Brain microvascular endothelial cell (primary cell): Measurements from ENCODE around the gene MMP17.

Experiments
- DNase-seq: peaks from one replicate; pipeline ENCODE4 v3.0.0-alpha.2; 2020
- H3K27ac ChIP-seq: fragments of 250-450 bp; sonication (Bioruptor Pico); 2 replicates; pipeline ENCODE4 v1.5.1; 2020; ENCODE audit warnings: mild to moderate bottlenecking, moderate library complexity
- H3K27me3 ChIP-seq: fragments of 250-450 bp; sonication (Bioruptor Pico); replicated peaks from 2 replicates; pipeline ENCODE4 v1.5.1; 2020; ENCODE audit warnings: mild to moderate bottlenecking
- H3K36me3 ChIP-seq: fragments of 250-450 bp; sonication (Bioruptor Pico); replicated peaks from 2 replicates; pipeline ENCODE4 v1.5.1; 2020; ENCODE audit warnings: mild to moderate bottlenecking
- H3K4me3 ChIP-seq: 2 replicates; pipeline ENCODE4 v1.5.1; 2011; ENCODE audit warnings: low read depth, mild to moderate bottlenecking, control low read depth, low read length, moderate library complexity
- in situ Hi-C: cut with HindIII; loops from 2 replicates; pipeline ENCODE4 v1.10.0; 2017; ENCODE audit warnings: low sequenced_read_pairs, low pct_ligation_motif_present
- TF ChIP-seq, protein P1 (sequence below): IDR thresholded peaks from 2 replicates; pipeline ENCODE4 v1.5.1; 2011; ENCODE audit warnings: low read depth, mild to moderate bottlenecking, moderate library complexity, low read length, control low read depth, inconsistent platforms; ENCODE audit errors: missing control alignments

Gene MMP17

DNA sequence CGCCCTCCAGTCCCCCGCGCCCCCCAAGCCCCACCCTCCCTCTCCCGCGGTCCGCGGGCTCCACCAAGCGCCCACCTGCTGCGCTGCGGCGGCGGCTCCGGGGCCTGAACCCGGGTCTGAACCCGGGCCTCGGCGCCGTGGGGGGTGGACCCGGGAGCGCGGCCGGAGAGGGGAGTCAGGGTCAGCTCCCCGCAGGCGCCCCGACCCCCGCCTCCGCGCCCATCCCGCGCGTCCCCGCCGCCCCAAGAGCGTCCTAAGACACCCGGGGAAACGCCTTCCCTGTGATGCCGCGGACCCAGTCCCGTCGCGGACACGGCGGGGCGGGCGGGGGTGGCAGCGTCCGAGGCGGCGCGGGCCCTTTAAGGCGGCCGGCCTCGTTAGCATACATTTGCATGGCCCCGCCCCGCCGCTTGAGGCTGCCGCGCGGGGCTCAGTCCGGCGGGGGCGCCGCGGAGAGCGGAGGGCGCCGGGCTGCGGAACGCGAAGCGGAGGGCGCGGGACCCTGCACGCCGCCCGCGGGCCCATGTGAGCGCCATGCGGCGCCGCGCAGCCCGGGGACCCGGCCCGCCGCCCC lies at the start of gene MMP17:
Gene MMP17 (plus strand): TSS at position 433 of the 574 bp plus-strand sequence. CDS start 102 bp downstream, at position 535.
- DNase-seq, result no peak
- in situ Hi-C loops, result no loop called here
- Histone ChIP-seq H3K27me3 (no peaks in the 10 kb centered on the region), H3K4me3 (peak within 1 kb of the TSS; percentile 67), H3K27ac (no peak within 1 kb of the TSS), H3K36me3 (no peaks in the 10 kb centered on the region)
- TF ChIP-seq, protein P1, sequence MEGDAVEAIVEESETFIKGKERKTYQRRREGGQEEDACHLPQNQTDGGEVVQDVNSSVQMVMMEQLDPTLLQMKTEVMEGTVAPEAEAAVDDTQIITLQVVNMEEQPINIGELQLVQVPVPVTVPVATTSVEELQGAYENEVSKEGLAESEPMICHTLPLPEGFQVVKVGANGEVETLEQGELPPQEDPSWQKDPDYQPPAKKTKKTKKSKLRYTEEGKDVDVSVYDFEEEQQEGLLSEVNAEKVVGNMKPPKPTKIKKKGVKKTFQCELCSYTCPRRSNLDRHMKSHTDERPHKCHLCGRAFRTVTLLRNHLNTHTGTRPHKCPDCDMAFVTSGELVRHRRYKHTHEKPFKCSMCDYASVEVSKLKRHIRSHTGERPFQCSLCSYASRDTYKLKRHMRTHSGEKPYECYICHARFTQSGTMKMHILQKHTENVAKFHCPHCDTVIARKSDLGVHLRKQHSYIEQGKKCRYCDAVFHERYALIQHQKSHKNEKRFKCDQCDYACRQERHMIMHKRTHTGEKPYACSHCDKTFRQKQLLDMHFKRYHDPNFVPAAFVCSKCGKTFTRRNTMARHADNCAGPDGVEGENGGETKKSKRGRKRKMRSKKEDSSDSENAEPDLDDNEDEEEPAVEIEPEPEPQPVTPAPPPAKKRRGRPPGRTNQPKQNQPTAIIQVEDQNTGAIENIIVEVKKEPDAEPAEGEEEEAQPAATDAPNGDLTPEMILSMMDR, result peak; percentile 25

DNA sequence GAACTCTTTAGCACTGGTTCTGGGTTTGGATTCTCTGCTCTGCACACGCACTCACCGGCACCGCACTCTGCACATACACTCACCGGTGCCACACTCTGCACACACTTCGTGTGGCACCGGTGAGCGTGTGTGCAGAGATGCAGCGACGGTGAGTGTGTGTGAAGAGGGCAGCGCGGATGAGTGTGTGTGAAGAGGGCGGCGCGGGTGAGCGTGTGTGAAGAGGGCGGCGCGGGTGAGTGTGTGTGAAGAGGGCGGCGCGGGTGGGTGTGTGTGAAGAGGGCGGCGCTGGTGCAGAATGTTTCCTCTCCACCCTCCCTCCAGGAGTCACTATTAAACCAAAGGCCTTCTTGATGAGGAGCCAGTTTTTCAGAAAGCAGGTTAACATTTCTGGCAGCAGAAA lies 49.2 kb upstream of the MMP17 start:
- TF ChIP-seq, protein P1, result no peak
- in situ Hi-C loops, result no loop called here
- Histone ChIP-seq H3K27ac (no peak overlapping the region), H3K4me3 (no peak overlapping the region), H3K27me3 (no peaks in the 10 kb centered on the region), H3K36me3 (peaks cover 26% of the 10 kb centered on the region)
- no peak for DNase-seq

DNA sequence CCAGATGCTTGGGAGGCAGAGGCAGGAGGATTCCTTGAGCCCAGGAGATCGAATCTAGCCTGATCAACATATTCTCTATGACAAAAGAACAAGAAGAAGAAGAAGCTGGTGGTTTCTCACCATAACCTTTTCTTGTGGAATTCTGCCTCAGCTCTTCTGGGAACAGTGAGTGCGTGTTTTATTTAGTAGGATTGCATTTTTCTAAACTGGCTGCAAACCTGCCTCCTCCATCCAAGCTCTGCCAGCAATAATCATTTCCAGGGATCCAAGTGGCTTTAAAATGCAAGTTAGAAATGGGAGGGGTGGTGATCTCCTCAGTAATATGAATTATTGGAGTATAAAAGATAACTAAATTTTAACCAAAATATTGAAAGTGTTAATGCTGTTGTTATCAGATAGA lies 46.1 kb upstream of the MMP17 start:
- in situ Hi-C loops, result no loop called here

DNA sequence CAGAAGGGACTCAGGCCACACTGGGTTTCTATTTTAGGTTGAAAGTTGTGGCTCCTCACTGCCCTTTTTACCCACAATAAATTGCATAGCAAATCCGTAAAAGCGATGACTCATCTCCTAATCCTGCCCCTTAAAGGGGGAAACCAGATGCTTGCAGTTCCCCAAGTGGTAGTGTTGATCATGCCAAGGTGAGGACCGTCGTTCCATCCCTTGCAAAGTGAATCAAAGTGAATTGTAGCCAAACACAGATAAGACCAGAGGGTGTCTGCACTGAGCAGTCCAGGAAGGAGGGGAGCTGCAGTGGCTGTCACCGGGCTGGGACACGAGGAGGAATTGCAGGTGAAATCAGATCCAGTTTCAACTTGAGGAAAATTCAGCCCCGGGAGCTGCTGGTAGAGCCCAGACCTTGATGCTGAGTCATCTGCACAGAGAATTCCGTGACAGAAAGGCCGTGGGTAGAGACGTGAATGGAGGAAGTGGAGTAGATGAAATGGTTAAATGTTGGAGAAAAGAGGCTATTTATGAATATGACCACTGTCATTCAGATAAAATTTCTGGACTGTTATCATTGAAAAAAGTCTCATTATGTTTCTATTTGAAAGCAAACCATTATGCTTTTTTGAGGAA lies 44.2 kb upstream of the MMP17 start:
- Histone ChIP-seq H3K4me3 (peak overlapping the region; percentile 30), H3K36me3 (peaks cover 13% of the 10 kb centered on the region), H3K27ac (peak overlapping the region; percentile 99), H3K27me3 (no peaks in the 10 kb centered on the region)
- DNase-seq, result peak; percentile 87
- in situ Hi-C loops, result no loop called here
- TF ChIP-seq, protein P1, result no peak

More for the DNA sequence above, 46.1 kb upstream of the MMP17 start:
- TF ChIP-seq, protein P1, result no peak
- H3K36me3 ChIP-seq, result peaks cover 17% of the 10 kb centered on the region
- H3K4me3 ChIP-seq, result no peak overlapping the region
- no peak overlapping the region for H3K27ac ChIP-seq
- H3K27me3 ChIP-seq, result no peaks in the 10 kb centered on the region
- DNase-seq, result no peak

DNA sequence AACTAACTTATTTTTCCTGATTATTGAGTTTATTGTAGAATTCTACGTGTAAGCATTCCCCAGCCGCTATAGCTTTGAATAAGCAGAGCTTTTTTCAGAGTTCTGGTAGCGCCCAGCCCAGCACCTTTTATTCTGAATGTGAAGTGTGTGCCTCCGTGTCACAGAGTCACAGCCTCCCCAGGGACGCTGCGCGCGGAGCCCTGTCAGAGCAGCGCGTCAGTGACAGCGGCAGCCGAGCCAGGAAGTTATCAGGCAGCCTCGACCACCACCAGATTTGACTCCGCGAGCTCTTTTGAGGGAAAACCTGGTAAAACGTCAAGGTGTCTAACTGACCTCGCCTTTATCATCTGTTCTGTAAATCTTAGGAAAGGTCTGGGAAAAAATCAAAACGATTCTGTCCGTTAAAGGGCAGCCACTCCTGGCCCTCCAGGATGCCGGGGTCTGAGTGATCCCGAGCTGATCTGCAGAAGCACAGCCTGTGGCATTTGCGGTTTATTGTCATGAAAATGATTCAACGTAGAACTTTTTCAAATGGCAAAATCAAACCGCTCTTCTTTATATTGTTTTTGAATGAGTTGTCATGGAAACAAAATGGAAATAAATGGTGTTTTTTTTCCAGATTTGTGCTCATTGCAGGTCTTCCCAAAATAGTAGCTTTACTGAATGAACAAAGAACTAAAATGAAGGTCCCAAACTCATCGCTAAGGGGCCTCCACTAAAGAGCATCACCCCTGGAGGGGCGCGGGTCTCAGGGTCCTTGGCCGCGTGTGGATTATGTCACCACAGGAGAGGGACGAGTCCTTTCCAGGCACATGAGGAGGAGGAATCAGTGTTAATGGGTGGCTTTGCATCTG lies 43.1 kb upstream of the MMP17 start:
- peak overlapping the region; percentile 99 for H3K27ac ChIP-seq
- peak; percentile 85 for DNase-seq
- in situ Hi-C loops, result no loop called here
- TF ChIP-seq, protein P1, result no peak
- H3K4me3 ChIP-seq, result peak overlapping the region; percentile 20
- H3K27me3 ChIP-seq, result no peaks in the 10 kb centered on the region
- peaks cover 9% of the 10 kb centered on the region for H3K36me3 ChIP-seq
